ENCODE data around the gene ZNF189. TPM values are rescaled to one million over a fixed set of nuclear protein-coding genes. Genes with fewer than 3 reads are reported as not detected.

ZNF189 gene
- total RNA-seq, 3 donors from 2014 or later = 20.2 to 32.1 (median 23.9) TPM

- TF ChIP-seq POLR2A (IDR thresholded peaks at IDR 0.05) (no peak), CTCF (IDR thresholded peaks at IDR 0.05) (no peak), POLR2AphosphoS5 (IDR thresholded peaks at IDR 0.05) (no peak)
- no peak for DNase-seq (ENCODE audit: low spot score in 2 of 2)
- H3K4me3 ChIP-seq = no peak overlapping the region
- no peaks in the 10 kb centered on the region for H3K36me3 ChIP-seq
- H3K27ac ChIP-seq = no peak overlapping the region
- intact Hi-C loops (cut with DNase I; ENCODE audit: low total_unique reads) = no loop called here
- no peaks in the 10 kb centered on the region for H3K27me3 ChIP-seq
- no peaks in the 10 kb centered on the region for H3K4me1 ChIP-seq
- no peaks in the 10 kb centered on the region for H3K9me3 ChIP-seq
Observed at GRCh38 chr9:101434998-101435397, 36.3 kb downstream of the ZNF189 start.

GRCh38 chr9:101435601-101436079 is 37.0 kb downstream of the ZNF189 start, which contains the start of gene ALDOB:
TSS of gene ALDOB (minus strand) at chr9:101435774. CDS start at chr9:101430887, 4,887 bp downstream.
- TF ChIP-seq POLR2AphosphoS5 (IDR thresholded peaks at IDR 0.05) = no peak
- TF ChIP-seq CTCF (IDR thresholded peaks at IDR 0.05) = no peak
- no peak for TF ChIP-seq POLR2A (IDR thresholded peaks at IDR 0.05)
- Histone ChIP-seq H3K27ac (no peak within 1 kb of the TSS), H3K4me1 (no peaks in the 10 kb centered on the region), H3K27me3 (no peaks in the 10 kb centered on the region), H3K36me3 (no peaks in the 10 kb centered on the region), H3K4me3 (no peak within 1 kb of the TSS), H3K9me3 (no peaks in the 10 kb centered on the region)
- DNase-seq (ENCODE audit: low spot score in 2 of 2) = no peak
- intact Hi-C loops (cut with DNase I; ENCODE audit: low total_unique reads) = no loop called here

- Histone ChIP-seq H3K36me3 (no peaks in the 10 kb centered on the region), H3K4me3 (no peak overlapping the region), H3K9me3 (no peaks in the 10 kb centered on the region), H3K27me3 (peaks cover 0 to 4% of the 10 kb centered on the region in 2 donors), H3K4me1 (no peaks in the 10 kb centered on the region), H3K27ac (no peak overlapping the region)
- DNase-seq (ENCODE audit: low spot score in 2 of 2) = no peak
- intact Hi-C loops (cut with DNase I; ENCODE audit: low total_unique reads) = no loop called here
- TF ChIP-seq POLR2AphosphoS5 (IDR thresholded peaks at IDR 0.05) (no peak), POLR2A (IDR thresholded peaks at IDR 0.05) (no peak), CTCF (IDR thresholded peaks at IDR 0.05) (no peak)
Observed at GRCh38 chr9:101437806-101438232, 39.2 kb downstream of the ZNF189 start.

- no peaks in the 10 kb centered on the region for H3K4me1 ChIP-seq
- no peak overlapping the region for H3K4me3 ChIP-seq
- intact Hi-C loops (cut with DNase I; ENCODE audit: low total_unique reads) = no loop called here
- DNase-seq (ENCODE audit: low spot score in 2 of 2) = no peak
- H3K27me3 ChIP-seq = peaks cover 0 to 4% of the 10 kb centered on the region in 2 donors
- H3K9me3 ChIP-seq = no peaks in the 10 kb centered on the region
- TF ChIP-seq CTCF (IDR thresholded peaks at IDR 0.05) = no peak
- no peak for TF ChIP-seq POLR2AphosphoS5 (IDR thresholded peaks at IDR 0.05)
- no peak for TF ChIP-seq POLR2A (IDR thresholded peaks at IDR 0.05)
- no peaks in the 10 kb centered on the region for H3K36me3 ChIP-seq
- H3K27ac ChIP-seq = no peak overlapping the region
Observed at GRCh38 chr9:101438523-101438922, 39.9 kb downstream of the ZNF189 start.

GRCh38 chr9:101440714-101441230 is 42.1 kb downstream of the ZNF189 start:
- no peak for TF ChIP-seq POLR2A (IDR thresholded peaks at IDR 0.05)
- no peak for TF ChIP-seq POLR2AphosphoS5 (IDR thresholded peaks at IDR 0.05)
- TF ChIP-seq CTCF (IDR thresholded peaks at IDR 0.05) = no peak
- no peaks in the 10 kb centered on the region for H3K9me3 ChIP-seq
- H3K4me1 ChIP-seq = no peaks in the 10 kb centered on the region
- no peak overlapping the region for H3K27ac ChIP-seq
- DNase-seq (ENCODE audit: low spot score in 2 of 2) = no peak
- no peak overlapping the region for H3K4me3 ChIP-seq
- intact Hi-C loops (cut with DNase I; ENCODE audit: low total_unique reads) = no loop called here
- H3K27me3 ChIP-seq = peaks cover 0 to 4% of the 10 kb centered on the region in 2 donors
- H3K36me3 ChIP-seq = no peaks in the 10 kb centered on the region

All from breast epithelium (tissue), 4 donors.